Hematopoietic multipotent progenitor cell treated with erythropoietin and hydrocortisone succinate and interleukin-3 and kit ligand, for 4 days (in vitro differentiated cells): ENCODE results near the gene RBM18.

ENCODE experiments used
- DNase-seq: peaks from one replicate; pipeline ENCODE4 v3.0.0-alpha.2; 2015

RBM18 gene

GRCh38 chr9:122220673-122221182 is 43.9 kb downstream of the RBM18 start:
- no peak for DNase-seq

GRCh38 chr9:122219856-122220672 is 44.6 kb downstream of the RBM18 start:
- no peak for DNase-seq

GRCh38 chr9:122218935-122219855 is 45.4 kb downstream of the RBM18 start:
- DNase-seq = peak; percentile 73

- peak; percentile 39 for DNase-seq
Measured at GRCh38 chr9:122218071-122218934, 46.3 kb downstream of the RBM18 start.

- DNase-seq = peak; percentile 69
Measured at GRCh38 chr9:122217640-122218039, 47.0 kb downstream of the RBM18 start.

GRCh38 chr9:122216798-122217418 is 47.7 kb downstream of the RBM18 start:
- DNase-seq = no peak

- DNase-seq = no peak
Measured at GRCh38 chr9:122216138-122216797, 48.4 kb downstream of the RBM18 start.

- no peak for DNase-seq
Measured at GRCh38 chr9:122215663-122216062, 49.0 kb downstream of the RBM18 start.

GRCh38 chr9:122214507-122214906 is 50.1 kb downstream of the RBM18 start:
- no peak for DNase-seq

GRCh38 chr9:122213589-122214413 is 50.8 kb downstream of the RBM18 start:
- DNase-seq = peak; percentile 88

GRCh38 chr9:122213102-122213588 is 51.5 kb downstream of the RBM18 start:
- no peak for DNase-seq

GRCh38 chr9:122212473-122213004 is 52.1 kb downstream of the RBM18 start:
- no peak for DNase-seq

GRCh38 chr9:122209451-122209850 is 55.2 kb downstream of the RBM18 start:
- no peak for DNase-seq

- no peak for DNase-seq
Measured at GRCh38 chr9:122207096-122207495, 57.5 kb downstream of the RBM18 start.

- no peak for DNase-seq
Measured at GRCh38 chr9:122206118-122207046, 58.3 kb downstream of the RBM18 start.

- DNase-seq = no peak
Measured at GRCh38 chr9:122205176-122205575, 59.5 kb downstream of the RBM18 start.

GRCh38 chr9:122204491-122204890 is 60.1 kb downstream of the RBM18 start:
- DNase-seq = no peak

GRCh38 chr9:122204055-122204454 is 60.6 kb downstream of the RBM18 start:
- no peak for DNase-seq

- no peak for DNase-seq
Measured at GRCh38 chr9:122202111-122202510, 62.5 kb downstream of the RBM18 start.
